Body of pancreas (tissue), 4 donors: Measurements from ENCODE around the gene CLSTN2.

Experiments used
- POLR2A ChIP-seq, 3 donors: fragments of 450-650 bp; IDR thresholded peaks; one replicate each; pipeline ENCODE4 v1.6.1; 2016; ENCODE audit warnings: antibody characterized with exemption in 3 of 3, mild to moderate bottlenecking in 2 of 3
- TF ChIP-seq, protein P1 (sequence below), 7 experiments: fragments of 450-650 bp in 4 of 7; fragments of 200-600 bp in 3 of 7; sonication (generic) in 3 of 7; IDR thresholded peaks; one replicate each; pipeline ENCODE4 v1.5.1; 2016 to 2019; ENCODE audit warnings: antibody characterized with exemption in 7 of 7

DNA sequence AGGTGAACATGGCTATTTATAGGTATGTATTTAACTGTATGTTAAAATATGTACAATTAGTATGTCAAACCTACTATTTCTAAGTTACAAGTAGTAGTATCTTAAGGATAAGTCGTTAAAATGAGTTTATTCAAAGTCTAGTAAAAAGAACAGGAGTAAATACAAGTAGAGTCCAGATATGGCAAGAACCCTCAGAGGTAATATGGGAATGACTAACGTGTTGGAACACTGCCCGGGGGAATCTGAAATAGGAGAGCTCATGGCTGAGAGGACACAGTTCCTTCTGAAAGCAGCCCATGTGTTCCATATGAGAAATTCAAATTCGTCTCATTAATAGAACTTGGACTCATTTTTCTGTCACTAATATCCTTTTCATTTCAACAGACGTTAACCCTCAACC is 158.8 kb downstream of the CLSTN2 start:
- TF ChIP-seq, protein P1, sequence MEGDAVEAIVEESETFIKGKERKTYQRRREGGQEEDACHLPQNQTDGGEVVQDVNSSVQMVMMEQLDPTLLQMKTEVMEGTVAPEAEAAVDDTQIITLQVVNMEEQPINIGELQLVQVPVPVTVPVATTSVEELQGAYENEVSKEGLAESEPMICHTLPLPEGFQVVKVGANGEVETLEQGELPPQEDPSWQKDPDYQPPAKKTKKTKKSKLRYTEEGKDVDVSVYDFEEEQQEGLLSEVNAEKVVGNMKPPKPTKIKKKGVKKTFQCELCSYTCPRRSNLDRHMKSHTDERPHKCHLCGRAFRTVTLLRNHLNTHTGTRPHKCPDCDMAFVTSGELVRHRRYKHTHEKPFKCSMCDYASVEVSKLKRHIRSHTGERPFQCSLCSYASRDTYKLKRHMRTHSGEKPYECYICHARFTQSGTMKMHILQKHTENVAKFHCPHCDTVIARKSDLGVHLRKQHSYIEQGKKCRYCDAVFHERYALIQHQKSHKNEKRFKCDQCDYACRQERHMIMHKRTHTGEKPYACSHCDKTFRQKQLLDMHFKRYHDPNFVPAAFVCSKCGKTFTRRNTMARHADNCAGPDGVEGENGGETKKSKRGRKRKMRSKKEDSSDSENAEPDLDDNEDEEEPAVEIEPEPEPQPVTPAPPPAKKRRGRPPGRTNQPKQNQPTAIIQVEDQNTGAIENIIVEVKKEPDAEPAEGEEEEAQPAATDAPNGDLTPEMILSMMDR (IDR thresholded peaks at IDR 0.05): no peak
- no peak for TF ChIP-seq POLR2A (IDR thresholded peaks at IDR 0.05)
